ENCODE measurements around the gene NPAS2. TPM values are rescaled to one million over a fixed set of nuclear protein-coding genes. Genes with fewer than 3 reads are reported as not detected.

The NPAS2 gene
- total RNA-seq, 4 donors from 2014 or later, result 4.7 to 131 (median 11.2) TPM

GRCh38 chr2:100969998-100970397 is 150.1 kb downstream of the NPAS2 start:
- no peak for TF ChIP-seq CTCF (IDR thresholded peaks at IDR 0.05; ENCODE audit: low read depth)

- no peak for TF ChIP-seq CTCF (IDR thresholded peaks at IDR 0.05; ENCODE audit: low read depth)
Measured at GRCh38 chr2:100971221-100971620, 151.3 kb downstream of the NPAS2 start.

- no peak for TF ChIP-seq CTCF (IDR thresholded peaks at IDR 0.05; ENCODE audit: low read depth)
Measured at GRCh38 chr2:100972452-100972851, 152.5 kb downstream of the NPAS2 start.

GRCh38 chr2:100974712-100975520 is 155.0 kb downstream of the NPAS2 start:
- TF ChIP-seq CTCF (IDR thresholded peaks at IDR 0.05; ENCODE audit: low read depth), result no peak

GRCh38 chr2:100975521-100975785 is 155.5 kb downstream of the NPAS2 start:
- no peak for TF ChIP-seq CTCF (IDR thresholded peaks at IDR 0.05; ENCODE audit: low read depth)

GRCh38 chr2:100976061-100976460 is 156.1 kb downstream of the NPAS2 start:
- no peak for TF ChIP-seq CTCF (IDR thresholded peaks at IDR 0.05; ENCODE audit: low read depth)

GRCh38 chr2:100976645-100977391 is 156.9 kb downstream of the NPAS2 start:
- no peak for TF ChIP-seq CTCF (IDR thresholded peaks at IDR 0.05; ENCODE audit: low read depth)
